Panc1 (cell line): ENCODE measurements around the gene VPS52. TPM values are rescaled to one million over a fixed set of nuclear protein-coding genes. Genes with fewer than 3 reads are reported as not detected.

Source experiments
- ATAC-seq: fragments of 200-7000 bp; cut with Tn5 transposase; 2 replicates; pipeline ENCODE4 v1.9.1; 2020; ENCODE audit warnings: mild to moderate bottlenecking, moderate library complexity
- BruUV-seq: library from RNA; stranded (reverse); fragments of 400-500 nt; replicated peaks from 2 replicates; lab custom pipeline; 2021; lab: Mats Ljungman, UMichigan
- CTCF ChIA-PET: fragments of 300-600 bp; sonication (Branson Sonifier 250); formaldehyde crosslinking; loops from one replicate; lab custom pipeline; 2022; ENCODE audit warnings: antibody characterized with exemption; lab: Charles Lee
- POLR2A ChIA-PET: fragments of 300-600 bp; sonication (Branson Sonifier 250); formaldehyde crosslinking; loops from one replicate; lab custom pipeline; 2022; ENCODE audit warnings: antibody characterized with exemption; lab: Charles Lee
- DNase-seq: peaks from one replicate; pipeline ENCODE4 v3.0.0-alpha.2; 2010; ENCODE audit warnings: low read depth, low spot score
- H3K27ac ChIP-seq: 2 replicates; pipeline ENCODE4 v1.5.1; 2011; ENCODE audit warnings: mild to moderate bottlenecking, low read length, inconsistent platforms
- H3K27me3 ChIP-seq: fragments of 200-500 bp; sonication (Bioruptor generic); 2 replicates; pipeline ENCODE4 v1.6.0; 2014; ENCODE audit warnings: low read length, inconsistent platforms; ENCODE audit not compliant: control insufficient read depth, insufficient read depth
- H3K36me3 ChIP-seq: fragments of 200-500 bp; sonication (Bioruptor generic); 2 replicates; pipeline ENCODE4 v1.5.1; 2014; ENCODE audit warnings: inconsistent platforms, mild to moderate bottlenecking, low read length, moderate library complexity; ENCODE audit not compliant: control insufficient read depth, insufficient read depth
- H3K4me1 ChIP-seq: 2 replicates; pipeline ENCODE4 v1.5.1; 2011; ENCODE audit warnings: inconsistent platforms, mild to moderate bottlenecking, low read length, moderate library complexity; ENCODE audit not compliant: control insufficient read depth, insufficient read depth
- H3K4me3 ChIP-seq, 2 experiments: 2 replicates each; pipeline ENCODE4 v1.5.1; 2011 to 2012; ENCODE audit warnings: low read depth in 2 of 2, low read length in 2 of 2, mild to moderate bottlenecking in 2 of 2, inconsistent platforms in 1 of 2, moderate library complexity in 1 of 2
- H3K9me3 ChIP-seq: fragments of 200-500 bp; sonication (Bioruptor generic); 2 replicates; pipeline ENCODE4 v1.5.1; 2014; ENCODE audit warnings: low read depth, mild to moderate bottlenecking, inconsistent platforms, low read length, moderate library complexity; ENCODE audit not compliant: control insufficient read depth, insufficient read depth
- CTCF ChIP-seq: fragments of 450-650 bp; IDR thresholded peaks from 2 replicates; pipeline ENCODE4 v1.5.1; 2017; ENCODE audit warnings: mild to moderate bottlenecking
- POLR2AphosphoS5 ChIP-seq: IDR thresholded peaks from 2 replicates; pipeline ENCODE4 v1.6.1; 2012; ENCODE audit warnings: mild to moderate bottlenecking, low read depth, low read length, moderate library complexity
- REST ChIP-seq, 2 experiments: IDR thresholded peaks; 2 replicates each; pipeline ENCODE4 v1.6.1; 2011 to 2012; ENCODE audit warnings: low read depth in 2 of 2, control low read depth in 1 of 2, low read length in 1 of 2, mild to moderate bottlenecking in 1 of 2, moderate library complexity in 1 of 2; ENCODE audit not compliant: insufficient read depth in 1 of 2
- SIN3A ChIP-seq: IDR thresholded peaks from 2 replicates; pipeline ENCODE4 v1.6.1; 2012; ENCODE audit warnings: low read depth, mild to moderate bottlenecking, low read length, moderate library complexity, borderline replicate concordance; ENCODE audit not compliant: insufficient read depth
- TCF7L2 ChIP-seq: IDR thresholded peaks from 2 replicates; pipeline ENCODE4 v1.6.1; 2011; ENCODE audit warnings: mild to moderate bottlenecking, low read depth, low read length, inconsistent platforms
- in situ Hi-C: cut with HindIII; loops from 2 replicates; pipeline ENCODE4 v1.10.0; 2016; ENCODE audit warnings: low sequenced_read_pairs, low pct_unique_long_range_greater_than_20kb
- intact Hi-C: fragments of 100-400 bp; cut with micrococcal nuclease; formaldehyde crosslinking; loops from one replicate; pipeline ENCODE4 v1.10.0; 2022; ENCODE audit not compliant: unreplicated experiment
- total RNA-seq: library from RNA; stranded (reverse); gene quantifications from one replicate; pipeline ENCODE4 v1.2.1, GENCODE V29; 2021; ENCODE audit not compliant: unreplicated experiment

Gene VPS52
- total RNA-seq, 1 experiment from 2014 or later = 77.7 TPM

- ChIA-PET POLR2A (interaction anchor here (0.6 kb wide), 1 partner anchor 77 kb away, joined by 3 read pairs; no protein-coding TSS in a partner anchor), CTCF (interaction anchor here (0.6 kb wide), 1 partner anchor 9 kb away, joined by 4 read pairs; no protein-coding TSS in a partner anchor)
- ATAC-seq (no peak), DNase-seq (no peak)
- Histone ChIP-seq H3K27ac (no peak overlapping the region), H3K27me3 (no peaks in the 10 kb centered on the region), H3K4me3 (no peak overlapping the region), H3K36me3 (no peaks in the 10 kb centered on the region), H3K4me1 (no peaks in the 10 kb centered on the region), H3K9me3 (no peaks in the 10 kb centered on the region)
- intact Hi-C loops (no loop called here), in situ Hi-C loops (no loop called here)
- TF ChIP-seq TCF7L2 = no peak
- TF ChIP-seq CTCF = no peak
- no peak for TF ChIP-seq SIN3A
- no peak for TF ChIP-seq REST (IDR thresholded peaks at IDR 0.05; ENCODE audit: insufficient read depth in 1 of 2, low read depth in 2 of 2, low read length in 1 of 2)
- TF ChIP-seq POLR2AphosphoS5 = no peak
- BruUV-seq = no TSS peak
Observed at GRCh38 chr6:33236852-33237251, 34.8 kb downstream of the VPS52 start.

- in situ Hi-C loops (no loop called here), intact Hi-C loops (no loop called here)
- Histone ChIP-seq H3K4me3 (no peak overlapping the region), H3K27ac (no peak overlapping the region), H3K36me3 (no peaks in the 10 kb centered on the region), H3K27me3 (no peaks in the 10 kb centered on the region), H3K9me3 (no peaks in the 10 kb centered on the region), H3K4me1 (no peaks in the 10 kb centered on the region)
- DNase-seq (no peak), ATAC-seq (no peak)
- POLR2A ChIA-PET = interaction anchor here (0.6 kb wide), 1 partner anchor 76 kb away, joined by 3 read pairs; no protein-coding TSS in a partner anchor
- CTCF ChIA-PET = interaction anchor here (0.6 kb wide), 1 partner anchor 13 kb away, joined by 3 read pairs; no protein-coding TSS in a partner anchor
- no TSS peak for BruUV-seq
- no peak for TF ChIP-seq CTCF
Observed at GRCh38 chr6:33236328-33236727, 35.3 kb downstream of the VPS52 start.
